Stimulated activated memory B cell treated with anti-CD40 and anti-IgM and Interleukin-4, amounts not matched to agents 10 μg/mL and 1 μg/mL and 100 μg/mL, for 72 hours (primary cell): ENCODE data around the gene SPOP.
"Not testable (repeated sequence)": the region's sequence is repeated elsewhere in the genome, so short reads cannot be mapped to it uniquely, and the experiment has no call there.

Source experiments
- ATAC-seq: fragments of 150-1000 bp; cut with Tn5 transposase; 2 replicates; pipeline ENCODE4 v1.10.0; 2021
- H3K27ac Mint-ChIP-seq: one replicate; pipeline ENCODE4 v1.8.0; 2022; ENCODE audit warnings: mild to moderate bottlenecking, mixed read lengths
- H3K27me3 Mint-ChIP-seq: one replicate; pipeline ENCODE4 v1.8.0; 2022; ENCODE audit warnings: mixed read lengths
- H3K36me3 Mint-ChIP-seq: one replicate; pipeline ENCODE4 v1.8.0; 2022; ENCODE audit warnings: mixed read lengths
- H3K4me1 Mint-ChIP-seq: one replicate; pipeline ENCODE4 v1.8.0; 2022; ENCODE audit warnings: mixed read lengths
- H3K4me3 Mint-ChIP-seq: one replicate; pipeline ENCODE4 v1.8.0; 2022; ENCODE audit warnings: mild to moderate bottlenecking, moderate library complexity, mixed read lengths
- H3K9me3 Mint-ChIP-seq: one replicate; pipeline ENCODE4 v1.8.0; 2022; ENCODE audit warnings: mixed read lengths

Gene SPOP

GRCh38 chr17:49554694-49555494 lies 123.0 kb downstream of the SPOP start:
- Mint-ChIP-seq H3K36me3 (no peaks in the 10 kb centered on the region), H3K27me3 (peaks cover 9% of the 10 kb centered on the region), H3K27ac (no peak overlapping the region), H3K4me1 (peaks cover 11% of the 10 kb centered on the region), H3K4me3 (no peak overlapping the region), H3K9me3 (no peaks in the 10 kb centered on the region)
- ATAC-seq: no peak

- Mint-ChIP-seq H3K27me3 (peaks cover 9% of the 10 kb centered on the region), H3K27ac (no peak overlapping the region), H3K4me1 (peaks cover 11% of the 10 kb centered on the region), H3K9me3 (no peaks in the 10 kb centered on the region), H3K4me3 (no peak overlapping the region), H3K36me3 (no peaks in the 10 kb centered on the region)
- ATAC-seq: no peak
These were observed 124.1 kb downstream of the SPOP start for GRCh38 chr17:49553676-49554335.

- ATAC-seq: no peak
- H3K27me3 Mint-ChIP-seq: peaks cover 18% of the 10 kb centered on the region
- no peaks in the 10 kb centered on the region for H3K36me3 Mint-ChIP-seq
- H3K27ac Mint-ChIP-seq: no peak overlapping the region
- H3K4me1 Mint-ChIP-seq: peaks cover 5% of the 10 kb centered on the region
- no peaks in the 10 kb centered on the region for H3K9me3 Mint-ChIP-seq
- H3K4me3 Mint-ChIP-seq: no peak overlapping the region
These were observed 125.7 kb downstream of the SPOP start for GRCh38 chr17:49552070-49552751.

- no peak overlapping the region for H3K4me3 Mint-ChIP-seq
- H3K36me3 Mint-ChIP-seq: no peaks in the 10 kb centered on the region
- no peaks in the 10 kb centered on the region for H3K9me3 Mint-ChIP-seq
- H3K27ac Mint-ChIP-seq: no peak overlapping the region
- ATAC-seq: no peak
- peaks cover 5% of the 10 kb centered on the region for H3K4me1 Mint-ChIP-seq
- H3K27me3 Mint-ChIP-seq: peaks cover 24% of the 10 kb centered on the region
These were observed 126.5 kb downstream of the SPOP start for GRCh38 chr17:49551221-49552069.

GRCh38 chr17:49550764-49551163 lies 127.1 kb downstream of the SPOP start:
- H3K4me1 Mint-ChIP-seq, H3K36me3 Mint-ChIP-seq, H3K4me3 Mint-ChIP-seq, H3K27ac Mint-ChIP-seq, ATAC-seq, H3K9me3 Mint-ChIP-seq: not testable (repeated sequence)
- H3K27me3 Mint-ChIP-seq: peaks cover 24% of the 10 kb centered on the region

- Mint-ChIP-seq H3K27me3 (peaks cover 27% of the 10 kb centered on the region), H3K4me1 (no peaks in the 10 kb centered on the region), H3K4me3 (no peak overlapping the region), H3K36me3 (no peaks in the 10 kb centered on the region), H3K27ac (no peak overlapping the region), H3K9me3 (no peaks in the 10 kb centered on the region)
- no peak for ATAC-seq
These were observed 127.9 kb downstream of the SPOP start for GRCh38 chr17:49549691-49550678.

GRCh38 chr17:49549311-49549605 lies 128.6 kb downstream of the SPOP start:
- no peak overlapping the region for H3K27ac Mint-ChIP-seq
- no peak overlapping the region for H3K4me3 Mint-ChIP-seq
- peaks cover 35% of the 10 kb centered on the region for H3K27me3 Mint-ChIP-seq
- no peaks in the 10 kb centered on the region for H3K4me1 Mint-ChIP-seq
- ATAC-seq: no peak
- H3K9me3 Mint-ChIP-seq: peaks cover under 1% of the 10 kb centered on the region
- H3K36me3 Mint-ChIP-seq: peaks cover 2% of the 10 kb centered on the region
